K562 (cell line): ENCODE measurements around the gene ZNF613. TPM values are rescaled to one million over a fixed set of nuclear protein-coding genes. Genes with fewer than 3 reads are reported as not detected.
"Not testable (repeated sequence)": the region's sequence is repeated elsewhere in the genome, so short reads cannot be mapped to it uniquely, and the experiment has no call there.

Source experiments
- ATAC-seq: fragments of 200-7000 bp; cut with Tn5 transposase; 3 replicates; pipeline ENCODE4 v1.9.1; 2020; ENCODE audit warnings: moderate library complexity
- BruUV-seq: library from RNA; stranded (reverse); fragments of 400-500 nt; replicated peaks from 2 replicates; lab custom pipeline; 2021; lab: Mats Ljungman, UMichigan
- CTCF ChIA-PET: fragments of 300-600 bp; formaldehyde crosslinking; extraction: SDS; loops from one replicate; lab custom pipeline; 2021; ENCODE audit warnings: low intra/inter-chr PET ratio; lab: Yijun Ruan, JAX
- POLR2A ChIA-PET: fragments of 300-600, 350-650 bp; sonication (Branson Sonifier 250); formaldehyde crosslinking; extraction: SDS; loops from one replicate; lab custom pipeline; 2021; ENCODE audit warnings: antibody characterized with exemption, inconsistent platforms; lab: Yijun Ruan, JAX
- DNase-seq, 4 experiments: peaks; one replicate each; pipeline versions ENCODE4 v3.0.0 to v3.0.0-alpha.2; 2011 to 2018; ENCODE audit warnings: low spot score in 3 of 4, mixed read lengths in 3 of 4; ENCODE audit errors: extremely low read depth in 1 of 4
- FAIRE-seq: peaks from 2 replicates; lab custom pipeline; 2011; peaks lifted over from hg19 to GRCh38; lab: Jason Lieb, UNC
- H2AFZ ChIP-seq: 2 replicates; pipeline ENCODE4 v1.6.0; 2011; ENCODE audit warnings: low read depth, low read length, control low read depth, inconsistent platforms
- H3K27ac ChIP-seq: fragments of 200-600 bp; 3 replicates; pipeline ENCODE4 v1.8.0; 2011; ENCODE audit warnings: low read depth, mild to moderate bottlenecking, control low read depth, inconsistent platforms, low read length, moderate library complexity, mixed read lengths; ENCODE audit errors: extremely low read depth
- H3K27me3 ChIP-seq, 2 experiments: fragments of 300-600 bp in 1 of 2; 2 replicates in 1 of 2; 3 replicates in 1 of 2; pipeline versions ENCODE4 v1.6.0 to v1.8.0; 2011; ENCODE audit warnings: inconsistent platforms in 2 of 2, low read length in 2 of 2, mild to moderate bottlenecking in 1 of 2, mixed read lengths in 1 of 2, moderate library complexity in 1 of 2; ENCODE audit not compliant: control insufficient read depth in 2 of 2, insufficient read depth in 2 of 2
- H3K36me3 ChIP-seq: fragments of 300-600 bp; 3 replicates; pipeline ENCODE4 v1.8.0; 2011; ENCODE audit warnings: mild to moderate bottlenecking, low read length, inconsistent platforms; ENCODE audit not compliant: control insufficient read depth, insufficient read depth
- H3K4me1 ChIP-seq, 2 experiments: fragments of 200-600 bp in 1 of 2; replicated peaks in 1 of 2; 2 replicates in 1 of 2; 3 replicates in 1 of 2; pipeline versions ENCODE4 v1.5.1 to v1.8.0; 2011; ENCODE audit warnings: inconsistent platforms in 2 of 2, low read length in 2 of 2, mild to moderate bottlenecking in 1 of 2, mixed read lengths in 1 of 2, moderate library complexity in 1 of 2; ENCODE audit not compliant: control insufficient read depth in 2 of 2, insufficient read depth in 2 of 2
- H3K4me2 ChIP-seq: 2 replicates; pipeline ENCODE4 v1.6.1; 2011; ENCODE audit warnings: low read length, control low read depth, inconsistent platforms, mixed read lengths; ENCODE audit not compliant: insufficient read depth
- H3K4me3 ChIP-seq: fragments of 200-600 bp; sonication (generic), shearing (Covaris generic); 2 replicates; pipeline ENCODE4 v1.5.1; 2016; ENCODE audit warnings: control low read depth, inconsistent platforms
- H3K79me2 ChIP-seq: fragments of 200-600 bp; 3 replicates; pipeline ENCODE4 v1.8.0; 2011; ENCODE audit warnings: low read length, inconsistent platforms; ENCODE audit not compliant: control insufficient read depth, insufficient read depth
- H3K9ac ChIP-seq, 2 experiments: 2 replicates each; pipeline versions ENCODE4 v1.6.0 to v1.6.1; 2011; ENCODE audit warnings: low read depth in 2 of 2, low read length in 2 of 2, control low read depth in 1 of 2, inconsistent platforms in 1 of 2, mild to moderate bottlenecking in 1 of 2, mixed read lengths in 1 of 2; ENCODE audit not compliant: insufficient read depth in 1 of 2
- H3K9me1 ChIP-seq: one replicate; pipeline ENCODE4 v1.6.0; 2011; ENCODE audit warnings: inconsistent platforms, mild to moderate bottlenecking, low read length, moderate library complexity; ENCODE audit not compliant: control insufficient read depth, insufficient read depth
- H3K9me3 ChIP-seq: replicated peaks from 2 replicates; pipeline ENCODE4 v1.5.1; 2011; ENCODE audit warnings: low read depth, low read length, inconsistent platforms; ENCODE audit not compliant: control insufficient read depth, insufficient read depth
- H4K20me1 ChIP-seq: replicated peaks from 2 replicates; pipeline ENCODE4 v1.6.1; 2011; ENCODE audit warnings: low read length, inconsistent platforms, mixed read lengths; ENCODE audit not compliant: control insufficient read depth, insufficient read depth
- ARID1B ChIP-seq: fragments of 450-650 bp; IDR thresholded peaks from 2 replicates; pipeline ENCODE4 v1.6.1; 2016; ENCODE audit warnings: antibody characterized with exemption, mild to moderate bottlenecking, inconsistent platforms
- CBFA2T3 ChIP-seq: fragments of 450-650 bp; IDR thresholded peaks from 2 replicates; pipeline ENCODE4 v1.6.1; 2017
- ETV5 ChIP-seq: sonication (generic); formaldehyde crosslinking; IDR thresholded peaks from 2 replicates; pipeline ENCODE4 v1.4.0; 2020; ENCODE audit warnings: low read depth, mild to moderate bottlenecking, missing genetic modification reagents
- GATA2 ChIP-seq: sonication (generic); formaldehyde crosslinking; IDR thresholded peaks from 2 replicates; pipeline ENCODE4 v1.4.0; 2020; ENCODE audit warnings: mild to moderate bottlenecking, missing genetic modification reagents
- IRF9 ChIP-seq: fragments of 450-650 bp; IDR thresholded peaks from 2 replicates; pipeline ENCODE4 v1.6.1; 2016; ENCODE audit warnings: missing biosample characterization, missing genetic modification characterization
- KDM1A ChIP-seq, 2 experiments: fragments of 450-650 bp; IDR thresholded peaks; 2 replicates each; pipeline ENCODE4 v1.6.1; 2016; ENCODE audit warnings: mild to moderate bottlenecking in 2 of 2
- LEF1 ChIP-seq: fragments of 450-650 bp; IDR thresholded peaks from 2 replicates; pipeline ENCODE4 v1.6.1; 2016; ENCODE audit warnings: mild to moderate bottlenecking
- MECOM ChIP-seq: fragments of 250-450 bp; sonication (Bioruptor Pico); IDR thresholded peaks from 2 replicates; pipeline ENCODE4 v1.8.0; 2022; ENCODE audit warnings: inconsistent platforms
- NCOR1 ChIP-seq: fragments of 450-650 bp; IDR thresholded peaks from 2 replicates; pipeline ENCODE4 v1.6.1; 2016; ENCODE audit warnings: mild to moderate bottlenecking, moderate library complexity
- NFIC ChIP-seq: fragments of 450-650 bp; IDR thresholded peaks from 2 replicates; pipeline ENCODE4 v1.6.1; 2017; ENCODE audit warnings: mild to moderate bottlenecking, inconsistent platforms
- RAD21 ChIP-seq, 2 experiments: fragments of 250-450 bp in 1 of 2; fragments of 450-650 bp in 1 of 2; sonication (Bioruptor Pico) in 1 of 2; formaldehyde crosslinking in 1 of 2; IDR thresholded peaks in 1 of 2; conservative IDR thresholded peaks in 1 of 2; 2 replicates each; pipeline versions ENCODE4 v1.4.0 to v1.8.0; 2020 to 2022; ENCODE audit warnings: mild to moderate bottlenecking in 2 of 2, moderate library complexity in 1 of 2
- TEAD4 ChIP-seq, 2 experiments: sonication (generic) in 1 of 2; formaldehyde crosslinking in 1 of 2; IDR thresholded peaks; 2 replicates each; pipeline versions ENCODE4 v1.6.1 to v1.8.0; 2012 to 2022; ENCODE audit warnings: borderline replicate concordance in 1 of 2, inconsistent platforms in 1 of 2, low read length in 1 of 2, mild to moderate bottlenecking in 1 of 2, missing genetic modification reagents in 1 of 2
- ZNF12 ChIP-seq: sonication (generic); formaldehyde crosslinking; IDR thresholded peaks from 2 replicates; pipeline ENCODE4 v1.4.0; 2020; ENCODE audit warnings: mild to moderate bottlenecking, missing genetic modification reagents
- ZNF584 ChIP-seq: fragments of 200-800 bp; sonication (Bioruptor generic); IDR thresholded peaks from 2 replicates; pipeline ENCODE4 v1.6.1; 2016; ENCODE audit warnings: low read depth, mild to moderate bottlenecking, missing genetic modification characterization, missing compliant biosample characterization
- WGBS: fragments of 100-300 bp; shearing (Covaris generic); methylation state at CpG from one replicate; pipeline ENCODE4 v1.1.6; 2016; ENCODE audit warnings: low coverage, mixed read lengths; ENCODE audit not compliant: insufficient coverage; ENCODE audit errors: missing lambda C conversion rate; 5-methylcytosine and 5-hydroxymethylcytosine counted together
- in situ Hi-C: fragments of 300-500 bp; cut with MboI; formaldehyde crosslinking; loops from 4 replicates; pipeline ENCODE4 v1.15.0; 2018; ENCODE audit warnings: inconsistent platforms, mixed read lengths
- intact Hi-C: fragments of 100-400 bp; cut with micrococcal nuclease; formaldehyde crosslinking; loops from 2 replicates; pipeline ENCODE4 v1.14.2; 2022
- polyA plus RNA-seq, 8 experiments: library from polyadenylated mRNA; depleted of rRNA in 4 of 8; stranded (reverse) in 5 of 8; unstranded in 3 of 8; fragments of >200 nt; fragmentation: Nextera tagmentation in 2 of 8; fragmentation: Illumina TruSeq in 1 of 8; extraction: Ambion mirVana in 2 of 8; extraction: Trizol in 1 of 8; gene quantifications; 2 replicates each; pipeline versions ENCODE4 v1.2.1 to v1.2.3, GENCODE V29; 2011 to 2014; ENCODE audit warnings: inconsistent platforms in 1 of 8, missing spikeins in 1 of 8
- total RNA-seq, 7 experiments: library from RNA; depleted of rRNA in 6 of 7; stranded (reverse); fragments of >200 nt in 6 of 7; fragmentation: Illumina TruSeq in 2 of 7; extraction: Trizol in 2 of 7; gene quantifications; 2 replicates each; pipeline versions ENCODE4 v1.2.1 to v1.2.3, GENCODE V29; 2011 to 2021; ENCODE audit warnings: low replicate concordance in 1 of 7
- TF ChIP-seq, protein P1 (sequence below): fragments of 450-650 bp; IDR thresholded peaks from 2 replicates; pipeline ENCODE4 v1.6.1; 2017; ENCODE audit warnings: antibody characterized with exemption, mild to moderate bottlenecking

ZNF613 gene
- total and polyA plus RNA-seq, 9 of the 15 experiments (the other 6 are each of a cell fraction or from before 2014, with no cell fraction given), result 2.1 to 4.5 (median 2.7) TPM

- no peak for TF ChIP-seq ZNF12
Observed at GRCh38 chr19:51959791-51960190, 32.5 kb downstream of the ZNF613 start (continued).

GRCh38 chr19:51960621-51961233, 33.5 kb downstream of the ZNF613 start:
- H4K20me1 ChIP-seq; in situ Hi-C loops; H3K9me3 ChIP-seq; CTCF ChIA-PET; H3K9ac ChIP-seq; H3K9me1 ChIP-seq; ATAC-seq; H3K27me3 ChIP-seq; intact Hi-C loops; BruUV-seq; H3K79me2 ChIP-seq; H3K4me3 ChIP-seq; POLR2A ChIA-PET; H3K36me3 ChIP-seq; TF ChIP-seq TEAD4 (CRISPR knock-in tag; IDR thresholded peaks at IDR 0.05; ENCODE audit: borderline replicate concordance): not testable (repeated sequence)
- H3K27ac ChIP-seq, result 0 out of 3 replicates have a peak overlapping the region, but pooled peaks have one; percentile 11
- peaks cover 0 to 16% of the 10 kb centered on the region in 2 experiments; a peak in 3 of 5 replicates for H3K4me1 ChIP-seq
- FAIRE-seq (peak; percentile 37), DNase-seq (peak in 2 of 4 experiments; percentile 23 to 65)
- peak overlapping the region; percentile 30; the same call in 1 of the 2 replicates for H2AFZ ChIP-seq
- H3K4me2 ChIP-seq, result peak overlapping the region; percentile 20; the same call in 1 of the 2 replicates
- 2% methylated on average over 7 of the region's 7 CpGs for WGBS
- peak; percentile 73 for TF ChIP-seq NCOR1
- peak in 1 of 2 experiments; percentile 21; a peak in 1 of 4 replicates for TF ChIP-seq RAD21 (CRISPR knock-in tag; conservative IDR thresholded peaks at IDR 0.05 in 1 of 2, IDR thresholded peaks at IDR 0.05 in 1 of 2)
- TF ChIP-seq MECOM (CRISPR knock-in tag), result 0 out of 2 replicates have a peak, but pooled peaks have one; percentile 32
- TF ChIP-seq, protein P1, sequence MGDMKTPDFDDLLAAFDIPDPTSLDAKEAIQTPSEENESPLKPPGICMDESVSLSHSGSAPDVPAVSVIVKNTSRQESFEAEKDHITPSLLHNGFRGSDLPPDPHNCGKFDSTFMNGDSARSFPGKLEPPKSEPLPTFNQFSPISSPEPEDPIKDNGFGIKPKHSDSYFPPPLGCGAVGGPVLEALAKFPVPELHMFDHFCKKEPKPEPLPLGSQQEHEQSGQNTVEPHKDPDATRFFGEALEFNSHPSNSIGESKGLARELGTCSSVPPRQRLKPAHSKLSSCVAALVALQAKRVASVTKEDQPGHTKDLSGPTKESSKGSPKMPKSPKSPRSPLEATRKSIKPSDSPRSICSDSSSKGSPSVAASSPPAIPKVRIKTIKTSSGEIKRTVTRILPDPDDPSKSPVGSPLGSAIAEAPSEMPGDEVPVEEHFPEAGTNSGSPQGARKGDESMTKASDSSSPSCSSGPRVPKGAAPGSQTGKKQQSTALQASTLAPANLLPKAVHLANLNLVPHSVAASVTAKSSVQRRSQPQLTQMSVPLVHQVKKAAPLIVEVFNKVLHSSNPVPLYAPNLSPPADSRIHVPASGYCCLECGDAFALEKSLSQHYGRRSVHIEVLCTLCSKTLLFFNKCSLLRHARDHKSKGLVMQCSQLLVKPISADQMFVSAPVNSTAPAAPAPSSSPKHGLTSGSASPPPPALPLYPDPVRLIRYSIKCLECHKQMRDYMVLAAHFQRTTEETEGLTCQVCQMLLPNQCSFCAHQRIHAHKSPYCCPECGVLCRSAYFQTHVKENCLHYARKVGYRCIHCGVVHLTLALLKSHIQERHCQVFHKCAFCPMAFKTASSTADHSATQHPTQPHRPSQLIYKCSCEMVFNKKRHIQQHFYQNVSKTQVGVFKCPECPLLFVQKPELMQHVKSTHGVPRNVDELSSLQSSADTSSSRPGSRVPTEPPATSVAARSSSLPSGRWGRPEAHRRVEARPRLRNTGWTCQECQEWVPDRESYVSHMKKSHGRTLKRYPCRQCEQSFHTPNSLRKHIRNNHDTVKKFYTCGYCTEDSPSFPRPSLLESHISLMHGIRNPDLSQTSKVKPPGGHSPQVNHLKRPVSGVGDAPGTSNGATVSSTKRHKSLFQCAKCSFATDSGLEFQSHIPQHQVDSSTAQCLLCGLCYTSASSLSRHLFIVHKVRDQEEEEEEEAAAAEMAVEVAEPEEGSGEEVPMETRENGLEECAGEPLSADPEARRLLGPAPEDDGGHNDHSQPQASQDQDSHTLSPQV, result peak; percentile 89
- peak; percentile 33; the same call in 1 of the 2 replicates for TF ChIP-seq NFIC
- TF ChIP-seq IRF9 (tag), result 0 out of 2 replicates have a peak, but pooled peaks have one; percentile 51
- TF ChIP-seq ARID1B, result peak; percentile 77
- TF ChIP-seq ETV5 (CRISPR knock-in tag), result peak; percentile 80; the same call in 1 of the 2 replicates
- peak; percentile 83 for TF ChIP-seq CBFA2T3
- TF ChIP-seq KDM1A (IDR thresholded peaks at IDR 0.05), result peak; percentile 51 to 53; a peak in 3 of 4 replicates
- 0 out of 2 replicates have a peak, but pooled peaks have one; percentile 52 for TF ChIP-seq ZNF584 (CRISPR knock-in tag)
- TF ChIP-seq LEF1, result peak; percentile 64; the same call in 1 of the 2 replicates
- peak; percentile 71 for TF ChIP-seq GATA2 (CRISPR knock-in tag)
- TF ChIP-seq TEAD4 (IDR thresholded peaks at IDR 0.05; ENCODE audit: low read length), result peak; percentile 74
